ENCODE data around the gene CRABP1.

The CRABP1 gene

GRCh38 chr15:78362716-78363380 lies 22.7 kb downstream of the CRABP1 start:
- no peak overlapping the region for H3K4me3 ChIP-seq (ENCODE audit: low read depth, low read length)
- no peak for TF ChIP-seq CTCF (IDR thresholded peaks at IDR 0.05; ENCODE audit: borderline replicate concordance, insufficient read depth, low read depth, low read length)

- no peak overlapping the region for H3K4me3 ChIP-seq (ENCODE audit: low read depth, low read length)
- TF ChIP-seq CTCF (IDR thresholded peaks at IDR 0.05; ENCODE audit: borderline replicate concordance, insufficient read depth, low read depth, low read length) = no peak
These were observed 23.2 kb downstream of the CRABP1 start for GRCh38 chr15:78363381-78363734.

- H3K4me3 ChIP-seq (ENCODE audit: low read depth, low read length) = no peak overlapping the region
- no peak for TF ChIP-seq CTCF (IDR thresholded peaks at IDR 0.05; ENCODE audit: borderline replicate concordance, insufficient read depth, low read depth, low read length)
These were observed 24.1 kb downstream of the CRABP1 start for GRCh38 chr15:78364233-78364632.

GRCh38 chr15:78365917-78366316 lies 25.8 kb downstream of the CRABP1 start:
- TF ChIP-seq CTCF (IDR thresholded peaks at IDR 0.05; ENCODE audit: borderline replicate concordance, insufficient read depth, low read depth, low read length) = no peak
- H3K4me3 ChIP-seq (ENCODE audit: low read depth, low read length) = no peak overlapping the region

GRCh38 chr15:78366342-78366741 lies 26.2 kb downstream of the CRABP1 start:
- no peak overlapping the region for H3K4me3 ChIP-seq (ENCODE audit: low read depth, low read length)
- no peak for TF ChIP-seq CTCF (IDR thresholded peaks at IDR 0.05; ENCODE audit: borderline replicate concordance, insufficient read depth, low read depth, low read length)

- no peak for TF ChIP-seq CTCF (IDR thresholded peaks at IDR 0.05; ENCODE audit: borderline replicate concordance, insufficient read depth, low read depth, low read length)
- no peak overlapping the region for H3K4me3 ChIP-seq (ENCODE audit: low read depth, low read length)
These were observed 28.5 kb downstream of the CRABP1 start for GRCh38 chr15:78368651-78369050.

- H3K4me3 ChIP-seq (ENCODE audit: low read depth, low read length) = no peak overlapping the region
- TF ChIP-seq CTCF (IDR thresholded peaks at IDR 0.05; ENCODE audit: borderline replicate concordance, insufficient read depth, low read depth, low read length) = no peak
These were observed 29.0 kb downstream of the CRABP1 start for GRCh38 chr15:78369161-78369560.
